ENCODE measurements around the gene PHGDH. TPM values are rescaled to one million over a fixed set of nuclear protein-coding genes. Genes with fewer than 3 reads are reported as not detected.

The PHGDH gene
- total RNA-seq, 1 donor from 2014 or later = 151 TPM

GRCh38 chr1:119673171-119673940 is 38.4 kb upstream of the PHGDH start:
- Mint-ChIP-seq H3K4me1 (peaks cover 33% of the 10 kb centered on the region), H3K9me3 (peaks cover 3% of the 10 kb centered on the region), H3K36me3 (no peaks in the 10 kb centered on the region), H3K4me3 (no peak overlapping the region), H3K27ac (peak overlapping the region; percentile 91), H3K27me3 (ENCODE audit: low read depth) (no peaks in the 10 kb centered on the region)
- no peak for DNase-seq (ENCODE audit: low spot score in 2 of 2, unreplicated experiment in 2 of 2)
- no peak for TF ChIP-seq CTCF (IDR thresholded peaks at IDR 0.05; ENCODE audit: unreplicated experiment)

GRCh38 chr1:119674111-119674526 is 37.6 kb upstream of the PHGDH start:
- no peak for DNase-seq (ENCODE audit: low spot score in 2 of 2, unreplicated experiment in 2 of 2)
- H3K4me1 Mint-ChIP-seq = peaks cover 33% of the 10 kb centered on the region
- TF ChIP-seq CTCF (IDR thresholded peaks at IDR 0.05; ENCODE audit: unreplicated experiment) = no peak
- H3K9me3 Mint-ChIP-seq = peaks cover 3% of the 10 kb centered on the region
- H3K27me3 Mint-ChIP-seq (ENCODE audit: low read depth) = no peaks in the 10 kb centered on the region
- peak overlapping the region; percentile 91 for H3K27ac Mint-ChIP-seq
- H3K36me3 Mint-ChIP-seq = no peaks in the 10 kb centered on the region
- peak overlapping the region; percentile 30 for H3K4me3 Mint-ChIP-seq

GRCh38 chr1:119674835-119675289 is 36.9 kb upstream of the PHGDH start:
- DNase-seq (ENCODE audit: low spot score in 2 of 2, unreplicated experiment in 2 of 2) = no peak
- H3K9me3 Mint-ChIP-seq = peaks cover 3% of the 10 kb centered on the region
- no peak for TF ChIP-seq CTCF (IDR thresholded peaks at IDR 0.05; ENCODE audit: unreplicated experiment)
- peak overlapping the region; percentile 91 for H3K27ac Mint-ChIP-seq
- H3K4me3 Mint-ChIP-seq = peak overlapping the region; percentile 79
- H3K36me3 Mint-ChIP-seq = no peaks in the 10 kb centered on the region
- H3K27me3 Mint-ChIP-seq (ENCODE audit: low read depth) = no peaks in the 10 kb centered on the region
- peaks cover 33% of the 10 kb centered on the region for H3K4me1 Mint-ChIP-seq

- TF ChIP-seq CTCF (IDR thresholded peaks at IDR 0.05; ENCODE audit: unreplicated experiment) = peak; percentile 90
- peak; percentile 51 to 78 for DNase-seq (ENCODE audit: low spot score in 2 of 2, unreplicated experiment in 2 of 2)
- Mint-ChIP-seq H3K36me3 (no peaks in the 10 kb centered on the region), H3K27ac (peak overlapping the region; percentile 89), H3K27me3 (ENCODE audit: low read depth) (no peaks in the 10 kb centered on the region), H3K9me3 (peaks cover 3% of the 10 kb centered on the region), H3K4me1 (peaks cover 33% of the 10 kb centered on the region), H3K4me3 (peak overlapping the region; percentile 79)
Measured at GRCh38 chr1:119675349-119676345, 36.1 kb upstream of the PHGDH start.

- H3K4me3 Mint-ChIP-seq = no peak overlapping the region
- H3K27ac Mint-ChIP-seq = no peak overlapping the region
- no peak for DNase-seq (ENCODE audit: low spot score in 2 of 2, unreplicated experiment in 2 of 2)
- peaks cover 8% of the 10 kb centered on the region for H3K9me3 Mint-ChIP-seq
- TF ChIP-seq CTCF (IDR thresholded peaks at IDR 0.05; ENCODE audit: unreplicated experiment) = no peak
- no peaks in the 10 kb centered on the region for H3K36me3 Mint-ChIP-seq
- peaks cover 33% of the 10 kb centered on the region for H3K4me1 Mint-ChIP-seq
- H3K27me3 Mint-ChIP-seq (ENCODE audit: low read depth) = no peaks in the 10 kb centered on the region
Measured at GRCh38 chr1:119676571-119677206, 35.0 kb upstream of the PHGDH start.
